HTERT RPE-1 (cell line): ENCODE measurements around the gene ESR2.

ENCODE experiments used
- in situ Hi-C: fragments of 300-500 bp; cut with MboI; formaldehyde crosslinking; loops from 4 replicates; pipeline ENCODE4 v1.14.3; 2020; ENCODE audit warnings: low sequenced_read_pairs

Gene ESR2

DNA sequence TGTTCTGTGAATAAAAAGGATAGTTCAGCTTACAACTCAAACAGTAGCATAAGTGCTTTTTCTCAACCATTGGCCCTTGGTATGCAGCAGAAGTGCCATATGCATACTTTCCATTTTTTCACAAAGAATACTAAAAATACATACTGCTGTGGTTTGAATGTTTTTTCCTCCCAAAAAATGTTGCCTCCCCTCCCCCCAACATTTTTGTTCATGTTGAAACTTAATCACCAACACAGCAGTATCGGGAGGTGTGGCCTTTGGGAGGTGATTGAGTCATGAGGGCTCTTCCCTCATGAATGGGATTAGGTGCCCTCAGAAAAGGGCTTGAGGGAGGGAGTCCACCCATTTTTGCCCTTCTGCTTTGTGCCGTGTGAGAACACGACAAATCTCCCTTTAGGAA, 198.6 kb downstream of the ESR2 start:
- in situ Hi-C loops = no loop called here

DNA sequence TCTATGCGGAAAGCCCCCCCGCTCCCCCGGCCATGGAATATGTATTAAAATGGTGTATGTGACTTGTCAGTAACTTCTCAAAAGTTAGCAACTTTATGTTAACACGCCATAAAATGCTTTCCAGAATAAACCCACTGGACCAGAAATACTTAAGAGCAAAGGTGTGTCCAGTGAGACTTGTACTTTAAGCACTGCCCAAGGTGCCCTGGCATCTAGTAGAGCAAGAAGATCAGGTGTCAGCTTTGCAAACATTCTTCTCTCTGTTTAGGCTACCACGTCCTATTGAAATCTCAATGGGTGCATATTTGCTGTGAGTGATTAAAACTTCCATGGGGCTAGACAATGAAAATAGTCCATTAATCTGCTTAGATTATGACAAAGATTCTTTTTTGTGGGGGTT, 201.2 kb downstream of the ESR2 start:
- in situ Hi-C loops = no loop called here

DNA sequence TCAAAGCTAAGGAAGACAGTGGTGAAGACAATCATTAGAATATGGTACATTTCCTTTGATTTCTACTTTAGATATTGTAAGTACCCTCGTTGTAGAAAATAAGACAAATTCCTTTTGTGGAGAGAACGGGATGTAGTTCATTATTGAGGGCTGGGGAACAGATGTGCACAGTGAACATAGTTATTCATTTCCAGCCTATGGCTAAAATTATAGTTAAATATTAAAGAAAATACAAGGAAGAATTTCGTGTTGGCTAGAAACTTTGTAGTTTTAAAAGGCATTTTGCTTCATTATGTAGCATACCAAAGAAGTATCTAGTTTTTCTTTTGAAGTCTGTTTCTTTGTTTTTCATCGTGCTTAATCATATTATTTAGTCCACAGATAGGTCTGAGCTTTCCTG, 201.8 kb downstream of the ESR2 start:
- in situ Hi-C loops = no loop called here

DNA sequence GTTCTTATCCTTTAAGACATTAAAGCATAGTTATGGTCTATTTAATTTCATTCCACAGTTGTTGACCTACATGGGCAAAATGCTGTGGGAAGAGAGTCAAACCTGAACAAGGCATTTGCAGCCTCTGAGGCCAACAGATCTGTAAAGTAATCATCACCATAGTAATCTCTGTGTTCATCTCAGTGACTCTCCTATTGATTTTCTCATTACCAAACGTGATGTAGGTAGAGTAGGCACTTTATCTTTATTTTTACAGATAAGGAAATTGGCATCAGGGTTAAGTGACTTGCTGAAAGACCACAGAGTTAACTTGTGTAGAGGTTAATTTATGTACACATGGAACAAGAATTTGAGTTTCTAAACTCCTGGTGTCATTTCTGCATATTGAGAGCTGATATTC, 203.0 kb downstream of the ESR2 start:
- in situ Hi-C loops = no loop called here

DNA sequence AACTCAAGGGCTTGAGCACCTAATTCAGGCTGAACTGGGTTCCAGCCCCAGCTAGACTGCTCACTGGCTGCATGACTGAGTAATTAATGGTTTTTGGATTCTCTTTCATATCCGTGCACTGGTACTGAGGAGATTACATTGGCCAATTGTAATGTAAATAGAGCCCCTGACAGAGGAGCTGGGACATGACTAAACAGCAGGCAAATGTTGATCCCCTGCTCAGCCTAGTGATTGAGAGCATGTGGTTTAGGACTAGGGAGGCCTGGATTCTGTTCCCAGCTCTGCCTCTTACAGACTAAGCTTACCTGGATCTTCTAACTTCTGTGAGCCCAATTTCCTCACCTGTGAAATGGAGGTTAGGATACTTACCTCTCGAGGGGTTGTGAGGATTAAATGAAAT, 204.3 kb downstream of the ESR2 start:
- in situ Hi-C loops = no loop called here

DNA sequence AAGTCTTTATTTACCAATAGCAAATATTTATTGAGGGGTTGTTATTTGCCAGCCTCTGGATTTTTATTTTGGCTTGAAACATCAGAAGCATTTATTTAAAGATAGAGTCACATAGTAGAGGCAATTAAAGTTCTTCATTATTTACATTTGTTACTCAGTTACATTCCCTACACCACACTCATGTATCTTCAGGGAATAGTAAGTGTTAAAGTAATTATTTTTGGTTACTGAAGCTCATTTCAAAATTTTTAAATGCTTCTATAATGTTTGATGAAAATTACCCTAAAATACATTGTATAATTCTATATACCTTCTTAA, 205.6 kb downstream of the ESR2 start:
- in situ Hi-C loops = no loop called here

DNA sequence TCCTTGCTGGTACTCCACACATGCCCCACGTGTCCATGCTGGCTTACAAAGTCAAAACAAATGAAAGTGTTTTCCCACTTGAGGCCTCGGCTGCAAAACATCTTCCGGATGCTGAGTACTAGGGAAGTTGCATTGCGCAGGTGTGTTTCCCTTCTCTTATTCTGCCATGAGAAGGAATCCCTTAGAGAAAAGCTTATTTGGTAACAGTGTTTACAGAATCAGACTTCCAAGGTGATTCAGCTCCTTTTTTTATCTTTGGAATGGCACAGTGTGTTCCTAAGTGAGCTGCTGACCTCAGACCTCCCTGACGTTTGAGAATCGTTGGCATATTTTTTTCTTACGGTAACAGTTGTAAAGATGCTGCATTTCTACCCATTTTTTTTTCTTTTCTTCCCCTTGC, 211.3 kb downstream of the ESR2 start:
- in situ Hi-C loops = no loop called here

DNA sequence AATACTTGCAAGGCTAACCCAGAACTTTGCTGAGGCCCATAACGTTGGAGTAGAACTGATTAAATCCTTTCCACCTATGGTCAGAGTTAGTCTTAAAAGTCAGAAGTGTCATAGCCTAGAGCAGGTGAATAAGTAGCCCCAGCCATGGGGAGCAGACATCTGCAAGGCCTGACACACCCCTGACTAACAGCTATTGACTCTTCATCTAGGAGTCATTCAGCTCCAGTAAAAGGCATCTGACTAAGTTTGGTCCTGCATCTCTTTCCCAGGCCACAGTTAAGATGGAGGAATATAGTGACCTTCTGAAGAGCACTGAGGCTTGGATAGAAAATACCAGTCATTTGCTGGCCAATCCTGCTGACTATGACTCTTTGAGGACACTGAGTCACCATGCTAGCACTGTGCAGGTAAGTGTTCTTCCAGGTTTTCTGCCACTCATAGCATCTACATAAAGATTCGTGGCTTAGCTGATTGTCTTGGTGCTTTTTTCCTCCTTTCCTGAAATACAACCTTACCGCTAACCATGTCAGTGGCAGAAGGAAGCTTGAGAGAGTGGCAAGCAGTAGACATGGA, 212.9 kb downstream of the ESR2 start:
- in situ Hi-C loops = no loop called here

GRCh38 chr14:64080452-64080851, 213.7 kb downstream of the ESR2 start:
- in situ Hi-C loops = no loop called here

- in situ Hi-C loops = no loop called here
Measured at GRCh38 chr14:64075613-64076005, 218.6 kb downstream of the ESR2 start.

DNA sequence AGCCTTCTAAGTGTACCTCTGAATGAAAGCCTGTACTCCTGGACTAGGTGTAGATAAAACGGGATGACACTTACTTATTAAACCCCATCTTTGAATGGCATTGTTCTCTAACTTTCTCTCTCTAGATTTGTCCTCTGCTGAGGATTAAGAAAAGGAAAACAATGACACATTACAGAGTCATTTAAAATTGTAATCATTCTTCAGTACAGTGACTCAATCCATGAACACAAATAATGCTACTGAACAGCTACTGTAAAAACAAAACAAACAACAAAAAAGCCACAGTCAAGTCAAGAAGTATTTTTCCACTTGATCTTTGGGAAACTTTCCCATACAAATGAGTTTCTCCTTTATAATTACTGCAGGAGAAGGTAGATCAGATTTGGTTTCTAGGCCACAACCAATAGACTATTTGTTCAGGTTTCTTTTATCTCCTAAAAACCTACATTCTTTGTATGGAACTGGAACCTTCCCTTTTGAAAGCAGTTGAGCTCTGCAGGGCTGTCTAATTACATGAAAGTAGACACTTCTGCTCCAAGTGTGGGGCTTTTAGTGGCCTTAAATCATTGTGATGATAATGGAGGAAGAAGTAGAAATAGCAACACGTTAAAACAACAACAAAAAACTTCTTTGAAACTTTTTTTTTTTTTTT, 219.1 kb downstream of the ESR2 start:
- in situ Hi-C loops = no loop called here

DNA sequence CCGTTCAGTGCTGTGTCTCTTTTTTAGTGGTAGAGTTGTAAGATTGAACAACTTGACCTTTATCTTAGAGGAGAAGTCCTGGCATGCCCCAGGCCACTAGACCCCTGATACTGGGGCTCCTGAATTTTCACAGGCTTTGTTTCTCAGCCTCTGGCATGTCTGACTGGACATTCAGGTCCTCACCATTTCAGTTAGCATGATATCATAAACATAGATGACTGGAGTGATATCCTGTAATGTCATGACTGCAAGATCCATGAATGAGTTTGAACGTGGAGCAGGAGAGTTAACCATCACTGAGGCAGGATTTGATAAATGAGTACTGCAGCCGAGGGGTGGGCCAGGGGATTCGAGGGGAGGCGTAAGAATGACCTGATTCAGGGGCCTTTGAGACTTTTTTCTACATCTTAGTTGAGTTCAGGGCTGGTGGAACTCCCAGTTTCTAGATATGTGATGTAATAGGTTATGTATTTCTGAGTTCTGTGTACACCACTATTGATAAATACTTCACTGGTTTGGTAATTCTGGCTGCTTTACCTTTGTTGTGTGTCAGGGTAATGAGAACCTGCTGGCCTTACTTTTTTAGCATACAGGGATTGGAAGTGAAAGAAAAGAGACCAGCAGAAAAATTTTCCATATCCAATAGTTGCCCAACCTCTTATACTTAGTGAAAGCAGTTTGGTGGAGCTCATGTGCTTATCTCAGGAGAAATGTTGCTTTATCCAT, 224.4 kb downstream of the ESR2 start:
- in situ Hi-C loops = no loop called here

DNA sequence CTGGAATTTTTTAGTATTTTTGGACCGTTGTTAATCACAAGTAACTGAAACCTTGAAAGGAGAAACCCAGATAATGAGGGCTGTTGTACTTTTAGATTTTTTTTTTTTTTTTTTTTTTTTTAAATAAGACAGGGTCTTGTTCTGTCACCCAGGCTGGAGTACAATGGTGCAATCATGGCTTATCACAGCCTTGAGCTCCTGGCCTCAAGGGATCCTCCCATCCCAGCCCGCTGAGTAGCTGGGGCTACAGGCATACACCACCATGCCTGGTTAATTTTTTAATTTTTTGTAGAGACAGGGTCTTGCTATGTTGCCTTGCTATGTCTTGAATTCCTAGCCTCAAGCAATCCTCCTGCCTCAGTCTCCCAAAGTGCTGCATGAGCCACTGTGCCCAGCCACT, 229.7 kb downstream of the ESR2 start:
- in situ Hi-C loops = no loop called here

DNA sequence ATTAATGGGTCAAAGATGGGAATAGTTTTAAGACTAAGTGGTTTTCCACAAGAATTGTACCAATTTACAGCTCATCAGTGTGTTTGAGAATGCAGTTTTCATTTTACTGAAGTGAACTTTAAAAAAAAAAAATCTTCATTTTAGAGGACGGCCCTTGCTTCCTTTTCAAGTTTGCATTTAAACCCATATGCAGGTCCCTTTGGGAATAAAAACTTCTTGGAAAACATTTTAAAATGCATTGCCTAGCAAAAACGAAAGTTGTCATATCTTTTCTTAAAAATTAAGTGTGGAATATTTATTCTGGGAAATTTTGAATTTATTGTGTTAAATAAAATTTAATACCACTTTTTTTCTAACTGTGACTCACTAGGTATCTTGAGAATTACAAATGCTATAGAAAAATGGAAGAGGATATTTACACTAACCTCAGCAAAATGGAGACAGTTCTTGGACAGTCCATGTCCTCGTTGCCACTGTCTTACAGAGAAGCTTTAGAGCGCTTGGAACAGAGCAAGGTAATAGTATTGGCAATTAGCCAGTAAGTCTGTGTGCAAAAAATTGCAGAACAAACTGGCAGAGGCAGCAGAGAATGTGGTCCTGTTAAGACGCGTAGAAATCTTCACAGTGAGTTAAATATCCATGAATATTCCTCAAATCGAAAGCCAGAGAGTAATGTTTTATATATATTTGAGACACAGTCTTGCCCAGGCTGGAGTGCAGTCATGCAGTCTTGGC, 231.6 kb downstream of the ESR2 start:
- in situ Hi-C loops = no loop called here

DNA sequence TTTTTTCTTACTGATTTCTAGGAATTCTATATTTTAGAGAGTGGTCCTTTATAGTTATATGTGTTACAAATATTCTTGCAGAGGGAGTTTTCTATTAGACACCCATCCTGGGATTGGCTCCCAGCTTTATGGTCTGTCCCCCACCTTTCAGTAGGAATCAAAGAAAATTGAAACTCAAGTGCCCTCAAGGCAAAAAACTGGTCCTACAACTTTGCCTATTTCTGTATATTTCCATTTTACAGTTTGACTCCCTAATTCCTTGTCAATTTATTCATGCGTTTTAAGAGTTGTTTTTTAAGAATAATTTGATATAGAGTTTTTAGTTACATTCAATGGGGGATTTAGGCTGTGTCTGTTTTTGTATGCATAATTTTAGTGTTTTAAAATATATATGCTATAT, 232.5 kb downstream of the ESR2 start:
- in situ Hi-C loops = no loop called here

DNA sequence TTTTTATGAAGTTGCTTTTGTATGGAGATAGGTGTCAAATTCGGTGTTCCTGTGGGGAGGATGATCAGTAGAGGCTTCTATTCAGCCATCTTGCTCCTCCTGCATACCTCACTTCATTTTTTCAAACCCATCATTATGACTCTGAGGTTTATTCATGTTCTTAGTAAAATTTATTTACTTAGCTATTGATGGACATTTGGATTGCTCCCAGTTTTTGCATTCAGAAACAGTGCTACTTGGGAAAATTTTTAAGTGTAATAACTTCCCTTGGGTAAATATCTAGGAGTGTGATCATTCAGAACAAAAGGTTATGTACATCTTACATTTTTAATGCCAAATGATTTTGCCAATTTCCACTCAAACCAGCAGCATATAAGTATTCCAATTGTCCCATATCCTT, 233.1 kb downstream of the ESR2 start:
- in situ Hi-C loops = no loop called here

GRCh38 chr14:64060648-64061096, 233.5 kb downstream of the ESR2 start:
- in situ Hi-C loops = no loop called here

DNA sequence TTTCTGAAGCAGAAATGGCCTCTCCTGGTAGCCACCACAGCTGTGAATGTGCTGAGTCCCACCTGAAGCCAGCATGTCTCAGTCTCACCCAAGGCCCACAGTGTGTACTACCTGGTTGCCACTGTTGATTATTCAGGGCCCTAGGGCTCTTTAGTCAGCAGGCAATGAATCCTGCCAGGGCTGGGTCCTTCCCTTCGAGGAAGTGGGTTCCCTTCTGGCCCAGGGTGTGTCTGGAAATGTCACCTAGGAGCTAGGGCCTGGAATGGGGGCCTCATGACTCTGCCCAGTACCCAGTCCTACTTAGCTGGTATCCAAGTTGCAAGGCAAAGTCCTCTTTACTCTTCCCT, 234.0 kb downstream of the ESR2 start:
- in situ Hi-C loops = no loop called here

- in situ Hi-C loops = no loop called here
Measured at GRCh38 chr14:64059454-64060198, 234.5 kb downstream of the ESR2 start.

DNA sequence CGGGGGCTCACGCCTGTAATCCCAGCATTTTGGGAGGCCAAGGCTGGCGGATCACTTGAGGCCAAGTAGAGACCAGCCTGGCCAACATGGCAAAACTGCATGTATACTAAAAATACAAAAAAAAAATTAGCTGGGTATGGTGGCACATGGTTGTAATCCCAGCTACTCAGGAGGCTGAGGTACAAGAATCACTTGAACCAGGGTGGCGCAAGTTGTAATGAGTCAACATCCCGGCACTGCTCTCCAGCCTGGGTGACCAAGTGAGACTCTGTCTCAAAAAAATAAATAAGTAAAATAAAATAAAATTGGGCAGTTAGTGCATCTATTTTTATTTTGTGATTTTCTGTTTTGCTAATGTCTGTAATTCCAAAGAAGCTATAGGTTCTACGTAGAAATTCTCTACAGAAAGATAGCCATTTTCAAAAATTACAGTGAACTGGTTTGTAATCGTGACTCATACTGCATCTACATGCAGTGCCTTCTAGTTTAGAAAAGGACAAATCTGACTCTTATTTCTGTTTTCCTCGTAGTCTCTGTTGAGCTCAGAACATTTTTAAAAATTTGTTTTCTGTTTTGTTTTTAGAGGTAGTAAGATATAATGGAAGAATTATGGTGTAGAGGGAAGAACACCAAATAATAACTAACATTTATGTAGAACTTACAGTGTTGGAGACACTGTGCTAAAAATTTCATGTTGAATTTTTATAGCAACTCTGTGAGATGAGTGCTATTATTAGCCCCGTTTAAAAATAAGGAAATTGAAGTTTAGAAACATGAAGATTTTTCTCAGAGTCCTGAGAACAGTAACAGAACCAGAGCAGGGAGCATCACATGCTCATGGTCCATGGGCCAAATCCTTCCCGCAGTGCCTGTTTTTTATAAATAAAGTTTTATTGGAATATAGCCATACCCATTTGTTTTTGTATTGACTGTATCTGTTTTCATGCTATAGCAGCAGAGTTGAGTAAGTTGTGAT, 240.2 kb downstream of the ESR2 start:
- in situ Hi-C loops = no loop called here
